ENCODE data around the gene ZCCHC4.

DNA sequence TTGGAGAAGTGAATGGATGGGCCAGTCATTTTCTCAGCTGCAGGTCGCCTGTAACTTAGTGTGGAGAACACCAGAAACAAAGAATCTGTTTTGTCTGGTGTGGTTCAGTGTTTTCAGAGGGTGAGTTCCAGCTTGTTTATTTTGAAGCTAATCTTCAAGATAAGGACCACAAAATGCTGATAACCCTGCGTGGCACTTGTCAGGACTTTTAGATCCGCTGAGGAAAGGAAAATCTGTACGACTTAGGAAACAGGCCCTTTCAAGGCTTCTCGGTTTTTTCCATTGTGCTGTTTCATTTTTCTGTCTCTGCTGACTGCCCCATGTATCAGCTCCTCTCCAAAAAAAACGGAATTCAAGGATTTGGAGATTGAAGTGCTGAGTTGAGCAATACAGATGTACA lies 55.7 kb downstream of the ZCCHC4 start:
- TF ChIP-seq ZFP3 (CRISPR knock-in tag; IDR thresholded peaks at IDR 0.05) (no peak), ZNF565 (CRISPR knock-in tag; conservative IDR thresholded peaks at IDR 0.05; ENCODE audit: low read depth) (no peak), SNAI2 (CRISPR knock-in tag; IDR thresholded peaks at IDR 0.05) (no peak), GLIS3 (CRISPR knock-in tag; IDR thresholded peaks at IDR 0.05) (no peak), BACH2 (CRISPR knock-in tag; IDR thresholded peaks at IDR 0.05; ENCODE audit: borderline replicate concordance) (no peak), CSDC2 (CRISPR knock-in tag; IDR thresholded peaks at IDR 0.05) (no peak)
- TF ChIP-seq, protein P1, sequence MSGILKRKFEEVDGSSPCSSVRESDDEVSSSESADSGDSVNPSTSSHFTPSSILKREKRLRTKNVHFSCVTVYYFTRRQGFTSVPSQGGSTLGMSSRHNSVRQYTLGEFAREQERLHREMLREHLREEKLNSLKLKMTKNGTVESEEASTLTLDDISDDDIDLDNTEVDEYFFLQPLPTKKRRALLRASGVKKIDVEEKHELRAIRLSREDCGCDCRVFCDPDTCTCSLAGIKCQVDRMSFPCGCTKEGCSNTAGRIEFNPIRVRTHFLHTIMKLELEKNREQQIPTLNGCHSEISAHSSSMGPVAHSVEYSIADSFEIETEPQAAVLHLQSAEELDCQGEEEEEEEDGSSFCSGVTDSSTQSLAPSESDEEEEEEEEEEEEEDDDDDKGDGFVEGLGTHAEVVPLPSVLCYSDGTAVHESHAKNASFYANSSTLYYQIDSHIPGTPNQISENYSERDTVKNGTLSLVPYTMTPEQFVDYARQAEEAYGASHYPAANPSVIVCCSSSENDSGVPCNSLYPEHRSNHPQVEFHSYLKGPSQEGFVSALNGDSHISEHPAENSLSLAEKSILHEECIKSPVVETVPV (CRISPR knock-in tag; IDR thresholded peaks at IDR 0.05) = no peak
- TF ChIP-seq, protein P2, sequence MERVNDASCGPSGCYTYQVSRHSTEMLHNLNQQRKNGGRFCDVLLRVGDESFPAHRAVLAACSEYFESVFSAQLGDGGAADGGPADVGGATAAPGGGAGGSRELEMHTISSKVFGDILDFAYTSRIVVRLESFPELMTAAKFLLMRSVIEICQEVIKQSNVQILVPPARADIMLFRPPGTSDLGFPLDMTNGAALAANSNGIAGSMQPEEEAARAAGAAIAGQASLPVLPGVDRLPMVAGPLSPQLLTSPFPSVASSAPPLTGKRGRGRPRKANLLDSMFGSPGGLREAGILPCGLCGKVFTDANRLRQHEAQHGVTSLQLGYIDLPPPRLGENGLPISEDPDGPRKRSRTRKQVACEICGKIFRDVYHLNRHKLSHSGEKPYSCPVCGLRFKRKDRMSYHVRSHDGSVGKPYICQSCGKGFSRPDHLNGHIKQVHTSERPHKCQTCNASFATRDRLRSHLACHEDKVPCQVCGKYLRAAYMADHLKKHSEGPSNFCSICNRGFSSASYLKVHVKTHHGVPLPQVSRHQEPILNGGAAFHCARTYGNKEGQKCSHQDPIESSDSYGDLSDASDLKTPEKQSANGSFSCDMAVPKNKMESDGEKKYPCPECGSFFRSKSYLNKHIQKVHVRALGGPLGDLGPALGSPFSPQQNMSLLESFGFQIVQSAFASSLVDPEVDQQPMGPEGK (CRISPR knock-in tag; IDR thresholded peaks at IDR 0.05; ENCODE audit: borderline replicate concordance) = no peak

All from SK-N-SH treated with all-trans-retinoic acid at 6 μM for 48 hours (cell line).